GM21528 (cell line): ENCODE data around the gene GSK3B.

Experiments used
- ATAC-seq: cut with Tn5 transposase; IDR thresholded peaks from one replicate; pipeline ENCODE4 v1.9.1; 2021; ENCODE audit warnings: mild to moderate bottlenecking, moderate library complexity; ENCODE audit not compliant: unreplicated experiment, low FRiP score

The GSK3B gene

GRCh38 chr3:119964294-119964693, 130.0 kb downstream of the GSK3B start:
- no peak for ATAC-seq

- ATAC-seq = no peak
These were observed 138.3 kb downstream of the GSK3B start for GRCh38 chr3:119955972-119956371.

- ATAC-seq = no peak
These were observed 143.5 kb downstream of the GSK3B start for GRCh38 chr3:119950666-119951325.

- ATAC-seq = no peak
These were observed 149.0 kb downstream of the GSK3B start for GRCh38 chr3:119945291-119945690.

GRCh38 chr3:119944091-119944490, 150.2 kb downstream of the GSK3B start:
- no peak for ATAC-seq

- no peak for ATAC-seq
These were observed 155.2 kb downstream of the GSK3B start for GRCh38 chr3:119939077-119939476.

GRCh38 chr3:119937229-119937628, 157.0 kb downstream of the GSK3B start:
- ATAC-seq = peak; percentile 96

GRCh38 chr3:119934249-119934648, 160.0 kb downstream of the GSK3B start:
- ATAC-seq = no peak

- ATAC-seq = no peak
These were observed 161.0 kb downstream of the GSK3B start for GRCh38 chr3:119933207-119933606.

- no peak for ATAC-seq
These were observed 164.0 kb downstream of the GSK3B start for GRCh38 chr3:119930286-119930685.

GRCh38 chr3:119927190-119927589, 167.1 kb downstream of the GSK3B start:
- ATAC-seq = no peak

- no peak for ATAC-seq
These were observed 169.8 kb downstream of the GSK3B start for GRCh38 chr3:119924111-119925094.

- ATAC-seq = no peak
These were observed 175.0 kb downstream of the GSK3B start for GRCh38 chr3:119918992-119919933.

GRCh38 chr3:119913021-119913420, 181.2 kb downstream of the GSK3B start:
- ATAC-seq = no peak

- ATAC-seq = no peak
These were observed 182.0 kb downstream of the GSK3B start for GRCh38 chr3:119912220-119912619.

GRCh38 chr3:119911748-119912147, 182.5 kb downstream of the GSK3B start:
- no peak for ATAC-seq

- no peak for ATAC-seq
These were observed 192.2 kb downstream of the GSK3B start for GRCh38 chr3:119902061-119902460.

- no peak for ATAC-seq
These were observed 193.1 kb downstream of the GSK3B start for GRCh38 chr3:119901148-119901547.

- no peak for ATAC-seq
These were observed 195.1 kb downstream of the GSK3B start for GRCh38 chr3:119899192-119899511.

- no peak for ATAC-seq
These were observed 195.6 kb downstream of the GSK3B start for GRCh38 chr3:119898478-119899191.
